A204.1 (cell line): ENCODE measurements around the gene LY6G5C.
A peak's percentile ranks its signal among the peaks of the same experiment; 100 is the strongest.

Experiments used
- FAIRE-seq: peaks from 2 replicates; lab custom pipeline; 2012; peaks lifted over from hg19 to GRCh38; lab: Jason Lieb, UNC

Gene LY6G5C

DNA sequence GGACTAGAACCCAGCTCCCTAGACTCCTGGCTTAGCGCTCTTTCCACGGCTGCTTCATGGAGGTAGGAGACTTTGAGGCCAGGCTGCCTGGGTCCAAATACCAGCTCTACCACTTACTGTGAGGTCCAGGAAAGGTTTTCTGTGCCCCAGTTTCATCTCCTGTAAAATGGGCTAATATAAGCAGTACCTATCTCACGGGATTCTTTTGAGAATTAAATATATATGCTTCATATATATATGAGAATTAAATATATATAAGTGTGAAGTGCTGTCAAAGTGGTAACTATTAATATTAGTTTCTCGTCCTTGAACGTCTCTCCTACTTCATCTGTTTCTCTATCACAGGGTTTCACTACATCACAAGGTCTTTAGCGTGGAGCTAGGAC lies 10.2 kb upstream of the LY6G5C start:
- FAIRE-seq: no peak

DNA sequence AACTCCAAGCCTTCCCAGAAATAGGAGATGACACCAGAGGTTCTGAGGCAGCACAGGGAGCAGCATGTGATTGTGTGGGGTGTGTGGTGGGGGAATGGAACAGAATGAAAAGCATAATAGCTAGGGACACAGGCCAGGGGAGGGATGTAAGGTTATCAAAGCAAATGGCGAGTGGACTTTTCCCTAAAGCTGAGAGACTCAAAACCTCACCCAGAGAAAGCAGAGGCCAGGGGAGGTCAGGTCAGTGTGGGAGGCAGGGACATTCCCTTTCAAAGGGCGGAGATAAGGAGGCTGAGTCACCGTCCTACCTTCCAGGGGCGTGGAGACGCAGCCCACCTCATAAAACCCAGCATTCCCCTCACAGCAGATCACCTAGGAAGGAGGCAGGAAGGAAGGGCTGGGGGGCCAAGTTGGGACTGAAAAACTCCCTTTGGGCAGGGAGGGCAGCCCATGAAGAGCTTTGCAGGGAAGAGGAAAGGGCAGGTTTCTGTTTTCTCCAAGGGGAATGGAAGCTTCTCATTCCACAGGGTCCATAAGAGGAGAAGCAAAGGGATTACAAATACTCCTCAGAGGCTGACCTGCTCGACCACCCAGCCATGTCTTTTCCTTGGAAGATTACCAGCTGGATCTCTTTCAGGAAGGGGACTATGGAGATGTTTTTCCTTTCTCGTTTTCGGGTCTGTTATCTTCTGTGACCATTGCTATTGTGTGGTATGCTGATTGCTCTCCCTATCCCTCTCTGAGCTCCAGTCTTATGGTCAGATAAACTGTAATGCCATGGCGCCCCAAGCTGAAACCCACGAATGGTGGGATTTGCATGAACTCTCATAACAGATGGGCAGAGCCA lies 9.6 kb upstream of the LY6G5C start:
- no peak for FAIRE-seq

DNA sequence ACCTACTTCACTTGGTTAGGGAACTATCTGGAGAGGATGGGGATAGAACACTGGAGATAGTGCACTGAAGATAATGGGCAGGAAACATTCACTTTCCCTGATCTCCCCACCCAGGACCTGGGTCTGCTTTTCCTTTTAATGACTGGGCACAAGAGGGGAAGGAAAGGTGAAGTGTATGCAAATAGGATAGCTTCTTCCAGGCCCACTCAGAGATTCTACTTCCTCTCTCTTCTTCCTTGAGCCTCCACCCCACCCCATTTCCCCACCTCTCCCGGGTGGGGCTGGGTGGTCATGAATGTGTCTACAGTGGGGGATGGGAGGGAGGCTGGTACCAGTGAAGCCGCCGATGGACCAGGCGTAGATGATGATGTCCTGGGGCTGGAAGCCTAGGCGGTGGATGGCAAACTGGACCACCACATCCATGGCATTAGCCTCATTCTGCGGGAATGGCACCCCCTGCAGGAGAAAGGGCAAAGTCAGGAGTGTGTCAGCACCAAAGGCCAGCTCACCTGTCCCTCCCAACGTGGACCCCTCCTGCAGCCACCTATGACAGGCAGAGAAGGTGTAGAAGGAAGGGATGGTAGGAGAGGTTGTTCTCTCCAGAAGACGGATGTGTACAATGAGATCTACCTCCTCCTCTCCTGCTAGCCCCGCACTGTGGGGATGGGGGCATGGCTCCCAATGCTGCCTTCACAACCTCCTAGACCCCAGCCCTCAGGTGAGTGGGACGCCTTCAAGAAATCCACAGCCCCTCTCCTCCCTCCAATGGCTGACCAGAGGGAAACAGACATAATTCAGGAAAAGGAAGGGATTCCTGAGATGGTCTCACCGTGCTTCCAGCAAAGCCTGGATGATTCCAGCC lies 8.6 kb upstream of the LY6G5C start:
- FAIRE-seq: no peak

DNA sequence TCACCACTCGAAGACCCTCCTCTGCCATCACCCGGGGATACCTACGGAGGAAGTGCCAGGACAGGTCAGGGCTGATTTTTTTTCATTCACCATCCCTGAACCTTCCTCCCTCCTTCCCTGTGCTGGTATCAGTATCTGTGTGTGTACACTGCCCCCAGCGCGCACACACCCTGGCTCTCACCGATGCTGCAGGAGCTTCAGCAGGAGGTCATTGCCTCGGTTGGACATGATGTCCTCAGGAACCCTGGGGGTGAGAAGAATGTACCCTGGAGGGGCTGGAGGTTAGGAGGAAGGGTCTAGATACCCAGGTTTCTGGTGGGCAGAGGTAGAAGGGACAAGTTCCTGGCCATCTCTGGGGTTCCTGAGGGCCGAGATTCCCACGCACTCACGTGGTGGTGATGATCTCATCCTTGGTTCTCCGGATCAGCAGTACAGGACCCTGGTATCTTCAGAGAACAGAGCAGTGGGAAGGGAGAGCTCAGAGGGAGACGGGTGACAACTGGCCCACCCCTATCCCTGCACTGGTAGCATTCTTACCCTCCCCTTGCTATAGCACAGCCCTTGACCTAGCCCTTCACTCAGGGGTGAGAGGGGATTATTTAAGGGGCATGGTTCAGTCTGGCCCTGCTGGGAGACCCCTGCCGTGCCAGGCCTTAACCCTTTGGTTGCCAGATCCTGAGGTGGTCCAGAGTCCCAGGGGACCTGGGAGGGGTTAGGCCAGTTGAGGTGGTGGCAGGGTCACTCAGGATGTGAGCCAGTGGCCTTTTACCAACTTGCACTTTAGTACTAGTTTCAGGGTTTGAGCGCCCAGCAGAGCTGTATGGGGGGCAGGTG lies 7.2 kb upstream of the LY6G5C start:
- FAIRE-seq: no peak

DNA sequence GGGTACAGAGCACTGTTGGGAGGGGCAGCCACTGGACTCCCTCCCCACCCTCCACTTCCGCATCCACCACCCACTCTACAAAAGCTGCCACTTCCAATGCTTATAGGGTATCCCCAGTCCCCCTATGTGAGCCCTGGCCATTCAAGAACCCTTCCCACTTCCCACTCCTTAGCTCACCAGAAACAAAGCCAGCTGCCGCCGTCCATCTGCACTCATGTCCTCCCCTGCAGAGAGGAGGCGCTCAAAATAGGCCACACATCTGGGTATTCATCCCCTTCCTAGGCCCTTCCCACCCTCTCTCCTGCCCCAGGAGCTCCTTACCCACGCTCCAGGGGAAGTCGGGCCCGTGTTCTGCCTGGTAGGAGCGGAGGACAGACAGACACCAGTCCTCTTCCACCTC lies 6.5 kb upstream of the LY6G5C start:
- FAIRE-seq: no peak

DNA sequence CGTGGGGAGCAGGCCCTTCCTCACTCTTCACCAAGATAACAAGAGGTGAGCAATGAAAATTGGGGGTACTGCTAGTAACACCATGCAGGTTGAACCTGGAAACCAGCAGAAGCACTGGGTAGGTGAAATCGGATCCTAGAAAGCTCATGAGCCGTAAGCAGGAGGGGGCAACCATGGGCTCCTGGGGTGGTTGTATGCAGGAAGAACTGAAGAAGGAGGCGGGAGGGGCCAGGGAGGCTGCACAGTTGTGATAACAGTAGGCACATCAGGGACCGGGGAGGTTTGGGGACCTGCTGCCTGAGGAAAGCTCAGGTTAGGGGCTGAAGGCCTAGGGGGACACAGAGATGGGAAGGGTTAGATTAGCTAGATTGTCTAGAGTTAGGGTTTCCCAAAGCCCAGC lies 5.6 kb upstream of the LY6G5C start:
- FAIRE-seq: no peak

DNA sequence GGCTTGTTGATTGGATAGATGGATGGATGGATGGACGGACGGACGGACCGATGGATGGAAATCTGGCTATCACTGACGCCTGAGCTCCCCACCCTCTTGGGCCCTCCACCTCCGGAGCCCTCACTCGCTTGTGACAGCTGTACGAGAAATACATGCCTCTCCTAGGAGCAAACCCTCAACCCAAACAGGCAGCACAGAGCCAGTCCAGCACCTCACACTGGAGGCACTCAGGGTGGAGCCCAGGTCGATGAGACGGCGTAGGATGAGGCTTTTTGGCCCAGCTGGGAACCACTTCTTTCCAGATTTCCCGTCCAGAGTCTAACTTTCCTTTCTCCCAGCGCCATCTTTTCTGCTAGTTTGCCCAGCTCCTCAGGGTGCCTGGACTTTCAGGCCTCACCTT lies 2.7 kb upstream of the LY6G5C start:
- no peak for FAIRE-seq

DNA sequence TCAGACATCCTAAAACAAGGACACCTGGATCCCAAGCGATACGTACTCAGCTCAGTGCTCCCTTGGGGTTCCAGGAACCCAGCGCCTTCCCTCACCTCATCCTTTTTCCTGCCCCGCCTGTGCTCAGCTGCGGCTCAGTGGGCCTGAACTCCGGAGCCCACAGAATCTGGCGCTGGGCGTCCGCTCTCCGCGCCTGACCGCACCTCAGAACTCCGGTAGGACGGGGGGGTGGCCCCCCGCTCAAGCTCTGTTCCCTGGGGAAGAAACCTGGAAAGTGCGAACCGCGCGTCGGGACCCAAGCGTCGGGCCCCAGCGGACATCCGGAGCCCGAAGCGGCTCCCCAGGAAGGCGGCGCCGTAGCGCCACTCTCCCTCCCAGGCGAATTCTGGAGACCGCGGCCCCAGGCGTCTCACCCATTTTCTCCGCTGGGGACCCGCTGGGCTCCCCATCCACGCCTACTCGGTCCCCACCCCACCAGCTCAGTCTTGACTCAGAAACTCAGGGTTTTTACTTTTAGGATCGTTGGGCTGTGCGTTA lies 336 bp upstream of the LY6G5C start:
- no peak for FAIRE-seq

DNA sequence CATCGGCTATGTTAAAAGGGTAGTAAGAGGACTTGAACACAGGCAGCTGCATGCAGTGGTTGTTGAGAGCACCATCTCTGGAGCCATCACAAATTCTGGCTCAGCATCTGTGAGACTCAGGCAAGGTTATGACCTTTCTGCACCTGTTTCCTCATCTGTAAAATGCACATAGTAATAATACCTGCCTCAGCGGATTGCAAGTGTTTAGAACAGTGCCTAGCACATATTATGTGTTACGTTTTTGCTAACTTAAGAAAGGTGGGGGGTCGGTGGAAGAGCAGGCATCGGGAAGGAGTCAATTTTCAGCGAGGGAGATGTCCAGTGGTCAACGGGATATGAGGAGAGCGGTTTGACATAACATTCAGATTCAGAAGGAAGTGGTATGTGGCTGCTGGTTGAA lies 2.9 kb downstream of the LY6G5C start:
- FAIRE-seq: no peak

DNA sequence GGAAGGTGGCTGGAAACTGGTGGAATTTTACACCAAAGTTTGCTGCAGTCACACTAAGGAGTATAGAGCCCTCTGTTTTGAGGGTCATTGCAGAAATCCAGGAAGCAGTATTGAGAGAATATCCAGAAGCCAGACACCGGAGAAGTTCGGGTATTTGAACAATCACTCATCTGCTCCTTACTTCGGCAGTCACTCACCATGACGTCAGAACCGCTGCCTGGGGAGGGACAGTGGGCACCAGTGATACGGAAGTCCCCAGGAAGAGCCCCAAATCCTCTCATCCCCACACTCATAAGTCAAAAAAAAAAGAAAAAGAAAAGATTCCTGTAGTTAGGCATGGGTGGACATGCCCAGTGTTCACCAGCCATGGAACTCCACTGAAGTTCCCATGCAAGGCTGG lies 4.0 kb downstream of the LY6G5C start:
- no peak for FAIRE-seq

DNA sequence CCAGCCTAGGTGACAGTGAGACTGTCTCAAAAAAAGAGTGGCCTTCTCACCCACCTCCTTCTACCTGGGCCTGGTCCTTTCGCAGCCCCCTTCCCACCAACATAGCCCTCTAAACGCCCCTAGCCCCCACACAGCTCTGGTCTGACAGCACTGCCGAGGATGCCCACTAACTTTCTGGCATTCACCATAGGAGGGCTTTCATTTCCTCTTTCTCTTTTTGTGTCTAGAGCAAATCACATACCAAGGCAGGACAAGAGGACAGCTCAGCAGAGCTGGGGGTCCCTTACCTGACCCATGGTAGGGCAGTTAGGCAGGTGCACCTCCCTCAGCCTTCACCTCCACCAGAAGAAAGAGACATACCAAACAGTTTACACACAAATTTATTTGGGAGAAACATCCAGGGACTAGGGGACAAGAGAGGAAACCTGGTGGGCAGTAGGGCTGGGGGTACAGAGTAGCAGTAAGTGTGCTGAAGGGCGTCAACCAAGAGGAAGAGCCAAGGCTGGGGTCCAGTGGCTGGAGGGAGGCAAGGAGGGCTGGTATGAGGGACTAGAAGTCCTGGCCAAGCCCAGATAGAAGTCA lies 4.5 kb downstream of the LY6G5C start:
- no peak for FAIRE-seq

DNA sequence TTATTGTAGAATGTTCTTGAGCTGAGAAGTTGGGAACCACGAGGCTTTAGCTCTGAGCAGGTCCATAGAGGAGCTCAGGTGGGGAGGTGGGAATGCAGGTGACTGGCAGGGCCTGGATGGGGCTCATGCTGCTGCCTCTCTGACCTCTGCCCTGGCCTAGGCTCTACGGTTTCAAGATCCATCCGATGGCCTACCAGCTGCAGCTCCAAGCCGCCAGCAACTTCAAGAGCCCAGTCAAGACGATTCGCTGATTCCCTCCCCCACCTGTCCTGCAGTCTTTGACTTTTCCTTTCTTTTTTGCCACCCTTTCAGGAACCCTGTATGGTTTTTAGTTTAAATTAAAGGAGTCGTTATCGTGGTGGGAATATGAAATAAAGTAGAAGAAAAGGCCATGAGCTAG lies 11.2 kb downstream of the LY6G5C start, which contains the start of gene LY6G5B:
LY6G5B (plus strand) TSS at position 301 of the 400 bp plus-strand sequence. CDS start 975 bp downstream, outside the sequence.
- no peak for FAIRE-seq

DNA sequence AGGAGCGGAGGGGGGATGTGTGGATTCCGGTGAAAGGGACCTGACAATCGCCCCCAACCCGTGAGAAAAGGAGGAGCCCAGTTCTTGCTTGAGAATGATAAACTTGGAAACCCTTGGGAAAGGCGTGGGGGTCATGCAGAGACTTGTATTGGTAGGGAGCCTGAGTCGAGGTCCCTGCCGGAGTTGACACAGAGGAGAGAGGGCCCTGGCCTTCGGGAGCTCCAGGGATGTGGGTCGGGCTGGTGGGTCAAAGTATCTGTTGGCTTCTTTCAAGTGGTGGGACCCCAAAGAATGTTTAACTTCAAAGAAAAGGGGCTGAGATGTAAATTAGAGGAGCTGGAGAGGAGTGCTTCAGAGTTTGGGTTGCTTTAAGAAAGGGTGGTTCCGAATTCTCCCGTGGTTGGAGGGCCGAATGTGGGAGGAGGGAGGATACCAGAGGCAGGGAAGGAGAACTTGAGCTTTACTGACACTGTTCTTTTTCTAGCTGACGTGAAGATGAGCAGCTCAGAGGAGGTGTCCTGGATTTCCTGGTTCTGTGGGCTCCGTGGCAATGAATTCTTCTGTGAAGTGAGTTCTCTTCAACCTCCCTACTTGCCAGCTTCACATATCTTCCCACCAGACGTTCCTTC lies 14.4 kb downstream of the LY6G5C start:
- no peak for FAIRE-seq

DNA sequence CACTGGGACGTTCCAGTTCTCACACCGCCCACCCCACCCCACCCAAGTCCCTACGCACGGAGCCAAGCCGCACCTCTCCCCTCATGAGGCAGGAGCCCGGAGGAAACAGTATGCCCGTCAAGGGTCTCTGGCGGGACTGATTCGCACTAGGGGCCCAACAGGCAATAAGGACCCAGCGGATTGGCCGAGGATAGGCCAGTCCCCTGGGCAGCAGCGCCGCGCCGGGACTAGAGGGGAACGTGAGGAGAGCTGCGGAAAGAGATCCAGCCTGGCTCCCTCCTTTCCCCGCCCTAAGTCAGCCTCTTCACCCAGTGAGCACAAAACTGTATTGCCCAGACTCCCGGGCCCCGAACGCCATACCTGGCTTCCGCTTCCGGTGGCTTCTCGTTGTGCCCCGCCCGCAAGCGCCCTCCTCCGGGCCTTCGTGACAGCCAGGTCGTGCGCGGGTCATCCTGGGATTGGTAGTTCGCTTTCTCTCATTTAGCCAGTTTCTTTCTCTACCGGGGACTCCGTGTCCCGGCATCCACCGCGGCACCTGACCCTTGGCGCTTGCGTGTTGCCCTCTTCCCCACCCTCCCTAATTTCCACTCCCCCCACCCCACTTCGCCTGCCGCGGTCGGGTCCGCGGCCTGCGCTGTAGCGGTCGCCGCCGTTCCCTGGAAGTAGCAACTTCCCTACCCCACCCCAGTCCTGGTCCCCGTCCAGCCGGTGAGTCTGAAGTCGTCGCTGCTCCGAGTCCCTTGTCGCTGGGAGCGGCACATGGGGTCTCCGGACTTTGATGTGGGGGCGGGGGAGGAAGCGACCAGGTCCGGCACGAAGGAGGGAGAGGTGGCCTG lies 15.1 kb downstream of the LY6G5C start, which contains the start of gene CSNK2B:
CSNK2B (plus strand) TSS at position 580 of the 836 bp plus-strand sequence. CDS start 752 bp downstream, outside the sequence.
- FAIRE-seq: peak; percentile 59

DNA sequence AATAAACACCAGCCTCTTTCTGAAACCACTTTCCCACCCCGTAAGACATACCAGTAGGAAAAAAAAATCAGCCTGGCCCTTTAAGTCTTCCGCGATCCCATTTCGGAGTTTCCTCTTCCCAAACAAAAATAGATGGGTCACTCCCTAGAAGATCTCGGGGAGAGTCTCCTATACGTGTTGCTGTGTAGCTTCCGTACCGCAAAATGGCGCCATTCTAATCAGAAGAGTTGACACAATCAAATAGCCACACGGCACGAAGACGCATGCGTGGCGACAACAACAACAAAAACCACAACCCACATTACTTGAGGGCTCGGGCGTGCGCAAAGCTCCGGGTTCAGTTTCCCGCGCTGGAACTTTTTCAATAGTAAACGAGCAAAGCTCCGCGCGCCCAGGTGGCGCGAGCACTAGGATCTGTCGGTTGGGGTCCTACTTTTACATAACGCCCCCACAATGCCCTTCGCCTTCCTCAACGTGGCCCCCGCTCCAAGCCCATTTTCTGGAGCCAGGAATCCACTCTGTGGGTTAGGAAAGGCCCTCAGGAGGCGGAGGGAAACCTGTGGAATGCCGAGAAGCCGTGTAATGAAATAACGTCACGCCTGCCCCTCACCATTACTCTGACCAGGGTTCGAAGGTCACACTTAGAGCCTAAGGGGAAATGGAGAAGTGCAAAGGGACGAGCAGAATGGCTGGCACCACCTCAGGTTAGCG lies 15.9 kb downstream of the LY6G5C start, which contains the start of gene GPANK1:
GPANK1 (minus strand) TSS at position 208 of the 711 bp plus-strand sequence. CDS start 519 bp downstream, outside the sequence.
- peak; percentile 35 for FAIRE-seq

DNA sequence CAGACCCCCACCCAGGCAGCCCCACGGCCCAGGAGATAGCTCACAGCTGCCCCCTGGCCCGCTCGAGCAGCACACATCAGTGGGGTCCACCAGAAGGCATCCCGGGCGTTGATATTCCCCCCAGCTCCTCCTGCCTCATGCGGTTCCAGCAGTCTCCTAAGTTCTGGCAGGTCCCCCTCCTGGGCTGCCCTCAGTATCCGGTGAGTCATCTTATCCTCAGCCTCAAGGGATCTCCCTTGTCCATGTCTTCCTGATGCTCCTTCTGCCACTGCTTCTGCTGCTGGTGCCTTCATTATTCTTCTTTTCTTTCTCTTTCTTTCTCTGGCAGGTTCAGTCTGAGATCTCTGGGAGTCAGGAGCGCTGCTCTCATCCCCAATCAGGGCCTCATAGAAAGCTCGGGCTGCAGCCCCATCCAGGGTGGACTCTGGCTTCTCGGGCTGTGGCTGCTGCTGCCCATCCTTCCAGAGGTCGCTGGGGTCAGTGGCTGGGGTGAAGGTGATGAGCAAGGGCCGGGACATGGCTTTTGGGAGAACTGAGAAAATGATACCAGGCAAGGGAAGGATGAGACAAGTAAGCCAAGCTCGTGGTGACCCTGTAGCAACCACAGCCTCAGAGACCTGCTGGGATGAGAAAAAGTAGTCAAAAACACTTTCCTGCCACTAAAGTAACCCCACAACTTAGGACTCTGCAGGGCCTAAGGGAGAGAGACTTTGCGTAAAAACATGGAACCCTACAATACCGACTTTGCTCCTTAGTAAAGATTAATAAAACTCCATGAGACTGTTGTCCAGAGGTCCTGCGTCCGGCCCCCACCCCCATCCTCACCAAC lies 16.7 kb downstream of the LY6G5C start:
- FAIRE-seq: no peak

DNA sequence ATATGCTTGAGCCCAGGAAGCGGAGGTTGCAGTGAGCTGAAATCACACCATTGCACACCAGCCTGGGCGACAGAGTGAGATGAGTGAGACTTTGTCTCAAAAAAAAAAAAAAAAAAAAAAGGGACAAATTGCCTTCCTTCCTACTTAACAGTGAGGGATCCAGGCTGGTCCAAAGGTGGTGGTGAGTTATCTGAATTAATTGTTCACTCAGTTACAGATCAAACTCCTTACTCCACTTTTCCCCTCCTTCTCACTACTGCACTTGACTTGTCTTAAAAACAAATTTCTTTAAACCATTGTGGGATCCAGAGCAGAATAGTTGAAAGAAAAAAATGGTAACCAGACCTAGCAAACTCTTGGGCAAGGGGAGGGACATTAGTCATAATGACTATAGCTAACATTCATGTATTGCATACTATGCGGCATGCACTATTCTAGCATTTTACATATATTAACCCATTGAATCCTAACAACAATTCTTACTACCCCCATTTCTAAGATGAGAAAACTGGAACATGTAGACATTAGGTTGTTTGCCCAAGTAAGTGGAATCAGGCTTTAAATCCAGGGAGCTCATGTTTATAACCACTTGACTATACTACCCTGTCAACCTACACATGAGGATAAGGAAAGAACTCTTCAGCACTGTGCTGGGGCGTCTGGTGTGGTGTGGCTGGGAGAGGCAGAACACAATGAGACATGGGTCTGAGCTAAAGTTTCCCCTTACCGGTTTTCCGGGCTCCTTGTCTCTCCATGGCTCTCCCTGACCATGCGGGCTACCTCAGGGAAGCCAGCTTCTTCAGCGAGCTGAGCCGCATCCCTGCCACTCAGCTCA lies 17.5 kb downstream of the LY6G5C start:
- no peak for FAIRE-seq
